H1 (cell line): ENCODE data around the gene ADCK1. TPM values are rescaled to one million over a fixed set of nuclear protein-coding genes. Genes with fewer than 3 reads are reported as not detected.

ENCODE experiments used
- CTCF ChIA-PET: fragments of 300-600 bp; sonication (Branson Sonifier 250); formaldehyde crosslinking; loops from one replicate; lab custom pipeline; 2021; ENCODE audit not compliant: partially characterized antibody; lab: Charles Lee
- POLR2A ChIA-PET: fragments of 300-600 bp; sonication (Branson Sonifier 250); formaldehyde crosslinking; loops from one replicate; lab custom pipeline; 2021; ENCODE audit warnings: inconsistent platforms; ENCODE audit not compliant: partially characterized antibody; lab: Charles Lee
- DNase-seq, 2 experiments: peaks; one replicate each; pipeline versions ENCODE4 v3.0.0 to v3.0.0-alpha.2; 2010 to 2022; ENCODE audit warnings: low spot score in 2 of 2, low read depth in 1 of 2, mixed read lengths in 1 of 2
- FAIRE-seq: peaks from 2 replicates; lab custom pipeline; 2011; peaks lifted over from hg19 to GRCh38; lab: Jason Lieb, UNC
- H2AFZ ChIP-seq: 2 replicates; pipeline ENCODE4 v1.8.1; 2012; ENCODE audit warnings: low read length, inconsistent platforms
- H2AK5ac ChIP-seq: 2 replicates; pipeline ENCODE4 v1.6.1; 2013; ENCODE audit warnings: low read depth, low read length
- H2BK120ac ChIP-seq: replicated peaks from 2 replicates; pipeline ENCODE3; 2013; ENCODE audit warnings: low read depth, low read length, inconsistent platforms
- H2BK12ac ChIP-seq: 2 replicates; pipeline ENCODE4 v1.6.1; 2013; ENCODE audit warnings: low read depth, low read length
- H2BK15ac ChIP-seq: 2 replicates; pipeline ENCODE4 v1.6.1; 2013; ENCODE audit warnings: low read length
- H2BK20ac ChIP-seq: 2 replicates; pipeline ENCODE4 v1.6.1; 2013; ENCODE audit warnings: low read length
- H2BK5ac ChIP-seq: 2 replicates; pipeline ENCODE4 v1.6.1; 2013; ENCODE audit warnings: low read depth, low read length
- H3K14ac ChIP-seq: 2 replicates; pipeline ENCODE4 v1.6.1; 2013; ENCODE audit warnings: inconsistent platforms; ENCODE audit not compliant: insufficient read length
- H3K18ac ChIP-seq: 2 replicates; pipeline ENCODE4 v1.6.1; 2013; ENCODE audit warnings: low read length; ENCODE audit errors: extremely low read depth
- H3K23ac ChIP-seq: 2 replicates; pipeline ENCODE4 v1.6.1; 2013; ENCODE audit warnings: inconsistent platforms; ENCODE audit not compliant: insufficient read length
- H3K23me2 ChIP-seq: 2 replicates; pipeline ENCODE4 v1.6.1; 2013; ENCODE audit warnings: low read depth, low read length
- H3K27ac ChIP-seq: 2 replicates; pipeline ENCODE4 v1.6.1; 2011; ENCODE audit warnings: low read depth, low read length, inconsistent platforms
- H3K27me3 ChIP-seq, 4 experiments: replicated peaks in 1 of 4; 1 replicate in 1 of 4; 2 replicates in 3 of 4; pipeline versions ENCODE4 v1.6.1 to v1.8.1; 2011 to 2013; ENCODE audit warnings: low read length in 3 of 4, mild to moderate bottlenecking in 3 of 4, inconsistent platforms in 2 of 4, mixed read lengths in 2 of 4, moderate library complexity in 1 of 4; ENCODE audit not compliant: control insufficient read depth in 3 of 4, insufficient read depth in 3 of 4; ENCODE audit errors: extremely low read depth in 1 of 4
- H3K36me3 ChIP-seq, 4 experiments: 2 replicates each; pipeline versions ENCODE4 v1.6.1 to v1.8.1; 2011 to 2013; ENCODE audit warnings: mild to moderate bottlenecking in 4 of 4, low read length in 3 of 4, moderate library complexity in 2 of 4, control low read depth in 1 of 4, inconsistent platforms in 1 of 4; ENCODE audit not compliant: insufficient read depth in 4 of 4, control insufficient read depth in 2 of 4
- H3K4ac ChIP-seq: replicated peaks from 2 replicates; pipeline ENCODE3; 2013; ENCODE audit warnings: low read length, low read depth, mixed read lengths, inconsistent platforms; ENCODE audit not compliant: insufficient read length
- H3K4me1 ChIP-seq, 4 experiments: replicated peaks in 1 of 4; 1 replicate in 1 of 4; 2 replicates in 3 of 4; pipeline versions ENCODE4 v1.6.1 to v1.8.1; 2011 to 2013; ENCODE audit warnings: low read length in 3 of 4, inconsistent platforms in 2 of 4, mixed read lengths in 1 of 4; ENCODE audit not compliant: insufficient read depth in 4 of 4, control insufficient read depth in 3 of 4
- H3K4me2 ChIP-seq, 2 experiments: 2 replicates each; pipeline versions ENCODE4 v1.6.1 to v1.8.1; 2011 to 2013; ENCODE audit warnings: low read depth in 2 of 2, low read length in 2 of 2, control low read depth in 1 of 2, inconsistent platforms in 1 of 2, mild to moderate bottlenecking in 1 of 2; ENCODE audit not compliant: insufficient read depth in 1 of 2
- H3K4me3 ChIP-seq, 4 experiments: fragments of 200-600, 300-600 bp in 1 of 4; sonication (generic), shearing (Covaris generic), sonication (Bioruptor Twin) in 1 of 4; 2 replicates each; pipeline versions ENCODE4 v1.5.1 to v1.8.1; 2011 to 2016; ENCODE audit warnings: low read length in 4 of 4, low read depth in 3 of 4, control low read depth in 2 of 4, inconsistent platforms in 2 of 4, mild to moderate bottlenecking in 2 of 4, mixed read lengths in 1 of 4, moderate library complexity in 1 of 4; ENCODE audit not compliant: insufficient read depth in 2 of 4; ENCODE audit errors: extremely low read depth in 1 of 4
- H3K56ac ChIP-seq: replicated peaks from 2 replicates; pipeline ENCODE3; 2013; ENCODE audit warnings: low read depth, mild to moderate bottlenecking, mixed read lengths, low read length, inconsistent platforms; ENCODE audit not compliant: insufficient read length
- H3K79me1 ChIP-seq: 2 replicates; pipeline ENCODE4 v1.6.1; 2013; ENCODE audit warnings: low read depth, low read length, control low read depth
- H3K79me2 ChIP-seq, 2 experiments: 2 replicates each; pipeline versions ENCODE4 v1.6.1 to v1.8.1; 2012 to 2013; ENCODE audit warnings: low read length in 2 of 2, mild to moderate bottlenecking in 2 of 2, inconsistent platforms in 1 of 2; ENCODE audit not compliant: insufficient read depth in 2 of 2, control insufficient read depth in 1 of 2
- H3K9ac ChIP-seq, 4 experiments: replicated peaks in 1 of 4; 1 replicate in 1 of 4; 2 replicates in 3 of 4; pipeline versions ENCODE4 v1.6.1 to v1.8.1; 2011 to 2013; ENCODE audit warnings: low read depth in 3 of 4, low read length in 3 of 4, control low read depth in 2 of 4, mild to moderate bottlenecking in 2 of 4, moderate library complexity in 2 of 4, inconsistent platforms in 1 of 4; ENCODE audit errors: extremely low read depth in 1 of 4
- H3K9me3 ChIP-seq, 2 experiments: 2 replicates each; pipeline versions ENCODE4 v1.6.1 to v1.8.1; 2012 to 2013; ENCODE audit warnings: mild to moderate bottlenecking in 2 of 2, moderate library complexity in 2 of 2, control low read depth in 1 of 2, inconsistent platforms in 1 of 2, low read depth in 1 of 2, low read length in 1 of 2, mixed read lengths in 1 of 2; ENCODE audit not compliant: insufficient read depth in 2 of 2
- H4K20me1 ChIP-seq, 2 experiments: replicated peaks in 1 of 2; 2 replicates each; pipeline versions ENCODE3 to v1.8.1; 2011 to 2013; ENCODE audit warnings: inconsistent platforms in 2 of 2, low read length in 2 of 2, mild to moderate bottlenecking in 1 of 2; ENCODE audit not compliant: insufficient read depth in 2 of 2, control insufficient read depth in 1 of 2
- H4K5ac ChIP-seq: 2 replicates; pipeline ENCODE4 v1.6.1; 2013; ENCODE audit warnings: low read length, low read depth, mixed read lengths, inconsistent platforms; ENCODE audit not compliant: insufficient read length
- H4K8ac ChIP-seq: 2 replicates; pipeline ENCODE4 v1.8.0; 2013; ENCODE audit warnings: mild to moderate bottlenecking, moderate library complexity, low read length, inconsistent platforms; ENCODE audit not compliant: insufficient read depth; ENCODE audit errors: extremely low read depth
- H4K91ac ChIP-seq: replicated peaks from 2 replicates; pipeline ENCODE3; 2013; ENCODE audit warnings: low read length, mixed read lengths, inconsistent platforms; ENCODE audit not compliant: insufficient read length
- TAF1 ChIP-seq: IDR thresholded peaks from 2 replicates; pipeline ENCODE4 v1.6.1; 2011; ENCODE audit warnings: mild to moderate bottlenecking, low read depth, low read length
- WGBS, 2 experiments: shearing (Covaris generic) in 1 of 2; methylation state at CpG; one replicate each; pipeline versions ENCODE4 v1.1.6 to v1.1.7; 2013 to 2015; ENCODE audit warnings: low lambda C conversion rate in 2 of 2, mixed read lengths in 2 of 2, inconsistent platforms in 1 of 2, low coverage in 1 of 2, missing lambda C conversion rate in 1 of 2; ENCODE audit not compliant: insufficient replicate concordance in 2 of 2, insufficient coverage in 1 of 2, insufficient read length in 1 of 2; ENCODE audit errors: extremely low coverage in 1 of 2, missing lambda C conversion rate in 1 of 2; 5-methylcytosine and 5-hydroxymethylcytosine counted together
- polyA plus RNA-seq, 7 experiments: library from polyadenylated mRNA; depleted of rRNA in 3 of 7; stranded (reverse) in 5 of 7; unstranded in 2 of 7; fragments of >200 nt in 5 of 7; fragments of 200-250 nt in 2 of 7; gene quantifications; 1 replicate in 5 of 7; 2 replicates in 1 of 7; 4 replicates in 1 of 7; pipeline versions ENCODE4 v1.2.1 to v1.2.3, GENCODE V29; 2011 to 2013; ENCODE audit warnings: missing spikeins in 2 of 7, mixed read lengths in 2 of 7
- total RNA-seq: library from RNA; stranded (reverse); fragmentation: NEBNext Ultra II Directional; extraction: Animal tissue kit (Norgen Biotek cat#: 25700); gene quantifications from 2 replicates; pipeline ENCODE4 v1.2.1, GENCODE V29; 2021

ADCK1 gene
- total and polyA plus RNA-seq, 2 of the 8 experiments (the other 6 are each of a cell fraction or from before 2014, with no cell fraction given) = 11.0 to 16.8 TPM

- Histone ChIP-seq H3K36me3 (no peaks in the 10 kb centered on the region), H2BK20ac (no peak overlapping the region), H3K23ac (no peak overlapping the region), H3K9me3 (no peaks in the 10 kb centered on the region), H2BK120ac (no peak overlapping the region), H4K20me1 (no peaks in the 10 kb centered on the region), H2AFZ (peak overlapping the region; percentile 20; the same call in 1 of the 2 replicates)
- POLR2A ChIA-PET = no interaction called here
- no peak for DNase-seq
- no peak for TF ChIP-seq TAF1
- TF ChIP-seq, all 59 proteins: peak for 0
- no peaks in the 10 kb centered on the region for H3K79me1 ChIP-seq
- no peaks in the 10 kb centered on the region for H3K4me1 ChIP-seq
- H3K27me3 ChIP-seq = no peaks in the 10 kb centered on the region
- H3K56ac ChIP-seq = no peak overlapping the region
- no peaks in the 10 kb centered on the region for H3K23me2 ChIP-seq
- H2BK15ac ChIP-seq = no peak overlapping the region
- FAIRE-seq = no peak
- no peak overlapping the region; a peak in 1 of 7 replicates for H3K9ac ChIP-seq
- H2BK5ac ChIP-seq = no peak overlapping the region
- no peak overlapping the region for H4K5ac ChIP-seq
- H3K27ac ChIP-seq = no peak overlapping the region
- 84% methylated on average over 13 of the region's 13 CpGs; no CpG with 5 or more reads in 1 of the 2 experiments for WGBS, 2 experiments
- no peaks in the 10 kb centered on the region for H3K79me2 ChIP-seq
- CTCF ChIA-PET = interaction anchor here (0.7 to 0.8 kb wide), 2 partner anchors 16 to 31 kb away, joined by 3 to 5 read pairs; no protein-coding TSS in a partner anchor
- peak overlapping the region; percentile 23; the same call in 1 of the 2 replicates for H4K8ac ChIP-seq
- no peak overlapping the region for H3K18ac ChIP-seq
- no peak overlapping the region for H2AK5ac ChIP-seq
- H3K4ac ChIP-seq = no peak overlapping the region
- no peak overlapping the region for H3K4me2 ChIP-seq
- H4K91ac ChIP-seq = no peak overlapping the region
- H3K14ac ChIP-seq = no peak overlapping the region
- H3K4me3 ChIP-seq = no peak overlapping the region
- no peak overlapping the region for H2BK12ac ChIP-seq
Observed at GRCh38 chr14:77955816-77956484, 156.0 kb downstream of the ADCK1 start.
